Activated naive CD4-positive, alpha-beta T cell treated with anti-CD3 and anti-CD28 coated beads for 36 hours (primary cell): ENCODE data around the gene C20orf204. TPM values are rescaled to one million over a fixed set of nuclear protein-coding genes. Genes with fewer than 3 reads are reported as not detected.

Experiments
- CTCF ChIA-PET: fragments of 350-600 bp; sonication (Branson Sonifier 250); formaldehyde crosslinking; loops from one replicate; lab custom pipeline; 2021; ENCODE audit warnings: antibody characterized with exemption; lab: Charles Lee
- DNase-seq: peaks from one replicate; pipeline ENCODE4 v3.0.0-alpha.2; 2020
- H3K27ac Mint-ChIP-seq: one replicate; pipeline ENCODE4 v1.8.0; 2021; ENCODE audit warnings: mild to moderate bottlenecking, mixed read lengths
- H3K27me3 Mint-ChIP-seq: one replicate; pipeline ENCODE4 v1.8.0; 2021; ENCODE audit warnings: low read depth, mixed read lengths
- H3K36me3 Mint-ChIP-seq: one replicate; pipeline ENCODE4 v1.8.0; 2021; ENCODE audit warnings: low read depth, mixed read lengths
- H3K4me1 Mint-ChIP-seq: one replicate; pipeline ENCODE4 v1.8.0; 2021; ENCODE audit warnings: low read depth, mixed read lengths
- H3K4me3 Mint-ChIP-seq: one replicate; pipeline ENCODE4 v1.8.0; 2021; ENCODE audit warnings: mild to moderate bottlenecking, moderate library complexity, mixed read lengths
- H3K9me3 Mint-ChIP-seq: one replicate; pipeline ENCODE4 v1.8.0; 2021; ENCODE audit warnings: mixed read lengths
- intact Hi-C: fragments of 100-400 bp; cut with micrococcal nuclease; formaldehyde crosslinking; loops from one replicate; pipeline ENCODE4 v1.15.1; 2023
- total RNA-seq, 2 experiments: library from RNA; stranded (reverse); gene quantifications; one replicate each; pipeline ENCODE4 v1.2.3, GENCODE V29; 2021

C20orf204 gene
- total RNA-seq, 2 experiments from 2014 or later = 1.1 to 1.7 TPM

DNA sequence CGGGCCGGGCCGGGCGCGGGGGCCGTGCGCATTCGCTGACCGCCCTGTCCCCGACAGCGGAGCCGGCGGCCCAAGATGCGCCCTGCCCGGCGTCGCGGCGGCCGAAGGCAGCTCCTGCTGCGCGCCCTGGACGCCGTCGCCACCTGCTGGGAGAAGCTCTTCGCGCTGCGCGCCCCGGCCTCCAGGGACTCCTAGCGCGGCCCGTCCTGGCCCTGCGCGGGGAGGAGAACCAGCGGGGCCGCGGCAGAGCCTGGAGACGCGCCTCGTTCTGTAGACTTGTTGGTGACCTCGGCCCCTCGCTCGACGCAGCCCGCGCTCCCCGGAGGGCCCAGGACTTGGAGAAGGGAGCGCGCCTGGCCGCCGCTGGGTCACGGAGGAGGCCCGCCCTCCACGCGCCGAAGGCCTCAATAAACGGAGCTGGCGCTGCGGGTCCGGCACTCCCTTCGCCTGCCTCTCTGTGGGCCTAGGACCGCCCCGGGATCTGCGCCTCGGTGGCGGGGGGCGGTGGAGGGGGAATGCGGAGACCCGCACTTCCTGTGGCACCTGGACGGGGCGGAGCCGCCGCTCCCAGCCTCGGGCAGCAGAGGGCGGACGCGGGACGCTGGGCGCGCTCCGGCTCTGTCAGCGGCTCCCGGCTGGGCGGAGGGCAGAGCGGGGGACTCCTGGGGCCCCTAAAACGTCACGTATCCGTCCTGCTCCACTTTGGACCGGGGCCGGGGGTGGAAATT lies 2.7 kb downstream of the C20orf204 start:
- intact Hi-C loops = loop anchor here (1.0 to 5.0 kb wide), 6 partner anchors 19 to 500 kb away; no protein-coding TSS in a partner anchor
- peaks cover 2% of the 10 kb centered on the region for H3K27me3 Mint-ChIP-seq
- peaks cover 1% of the 10 kb centered on the region for H3K36me3 Mint-ChIP-seq
- CTCF ChIA-PET = interaction anchor here (0.6 to 5.3 kb wide), 25 partner anchors 8 to 501 kb away, joined by 3 to 39 read pairs (median 5); partner anchors contain the start of genes LKAAEAR1, PCMTD2, PRPF6 and PTK6
- peak; percentile 84 for DNase-seq
- H3K4me3 Mint-ChIP-seq = peak overlapping the region; percentile 67
- H3K27ac Mint-ChIP-seq = no peak overlapping the region
- H3K9me3 Mint-ChIP-seq = no peaks in the 10 kb centered on the region
- H3K4me1 Mint-ChIP-seq = peaks cover 53% of the 10 kb centered on the region

DNA sequence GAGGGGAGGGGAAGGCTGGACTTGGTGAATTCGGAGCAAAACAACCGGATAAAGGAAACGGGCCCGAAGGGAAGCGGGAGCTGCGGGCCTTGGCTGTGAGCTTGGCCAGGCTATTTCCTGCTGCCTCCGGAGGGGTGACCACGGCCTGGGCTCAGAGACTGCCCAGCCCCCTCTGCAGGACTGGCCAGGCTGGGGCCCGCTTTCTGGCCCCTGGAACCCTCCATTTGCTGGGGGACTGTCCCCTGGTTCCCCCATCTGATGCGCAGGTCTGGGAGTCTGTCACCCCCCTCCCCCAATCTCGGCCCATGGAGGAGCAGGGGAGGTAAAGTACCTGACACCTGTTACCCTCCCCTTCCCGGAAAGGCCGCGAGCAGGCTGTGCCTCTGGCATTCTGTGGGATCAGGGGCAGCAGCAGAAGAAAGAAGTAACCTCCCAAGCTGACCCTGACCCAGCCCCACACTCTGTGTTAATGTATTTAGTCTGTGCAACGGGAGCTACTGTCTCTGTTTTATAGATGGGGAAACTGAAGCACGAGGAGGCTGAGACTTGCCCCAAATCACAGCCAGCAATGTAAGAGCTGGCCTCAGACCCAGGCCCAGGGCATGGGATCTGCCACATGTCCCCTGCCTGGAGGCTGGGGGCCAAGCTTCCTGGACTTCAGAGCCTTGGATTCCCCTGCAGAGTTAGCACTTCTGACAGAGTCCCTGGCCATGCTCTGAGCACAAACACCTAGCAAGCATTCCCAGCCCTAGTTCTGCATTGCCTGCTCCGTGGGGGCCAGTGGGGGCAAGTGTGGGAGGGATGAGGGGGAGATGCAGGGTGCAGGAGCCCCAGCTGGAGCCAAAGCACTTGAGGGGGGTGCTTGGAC lies 3.5 kb downstream of the C20orf204 start:
- no peak for DNase-seq
- H3K4me3 Mint-ChIP-seq = peak overlapping the region; percentile 67
- H3K4me1 Mint-ChIP-seq = peaks cover 46% of the 10 kb centered on the region
- CTCF ChIA-PET = interaction anchor here (0.6 to 5.3 kb wide), 23 partner anchors 8 to 217 kb away, joined by 3 to 39 read pairs (median 5); partner anchors contain the start of genes LKAAEAR1, PCMTD2, PRPF6 and SAMD10
- peaks cover 2% of the 10 kb centered on the region for H3K27me3 Mint-ChIP-seq
- H3K9me3 Mint-ChIP-seq = no peaks in the 10 kb centered on the region
- intact Hi-C loops = loop anchor here (1.0 to 5.0 kb wide), 5 partner anchors 18 to 501 kb away; no protein-coding TSS in a partner anchor
- no peaks in the 10 kb centered on the region for H3K36me3 Mint-ChIP-seq
- H3K27ac Mint-ChIP-seq = no peak overlapping the region

DNA sequence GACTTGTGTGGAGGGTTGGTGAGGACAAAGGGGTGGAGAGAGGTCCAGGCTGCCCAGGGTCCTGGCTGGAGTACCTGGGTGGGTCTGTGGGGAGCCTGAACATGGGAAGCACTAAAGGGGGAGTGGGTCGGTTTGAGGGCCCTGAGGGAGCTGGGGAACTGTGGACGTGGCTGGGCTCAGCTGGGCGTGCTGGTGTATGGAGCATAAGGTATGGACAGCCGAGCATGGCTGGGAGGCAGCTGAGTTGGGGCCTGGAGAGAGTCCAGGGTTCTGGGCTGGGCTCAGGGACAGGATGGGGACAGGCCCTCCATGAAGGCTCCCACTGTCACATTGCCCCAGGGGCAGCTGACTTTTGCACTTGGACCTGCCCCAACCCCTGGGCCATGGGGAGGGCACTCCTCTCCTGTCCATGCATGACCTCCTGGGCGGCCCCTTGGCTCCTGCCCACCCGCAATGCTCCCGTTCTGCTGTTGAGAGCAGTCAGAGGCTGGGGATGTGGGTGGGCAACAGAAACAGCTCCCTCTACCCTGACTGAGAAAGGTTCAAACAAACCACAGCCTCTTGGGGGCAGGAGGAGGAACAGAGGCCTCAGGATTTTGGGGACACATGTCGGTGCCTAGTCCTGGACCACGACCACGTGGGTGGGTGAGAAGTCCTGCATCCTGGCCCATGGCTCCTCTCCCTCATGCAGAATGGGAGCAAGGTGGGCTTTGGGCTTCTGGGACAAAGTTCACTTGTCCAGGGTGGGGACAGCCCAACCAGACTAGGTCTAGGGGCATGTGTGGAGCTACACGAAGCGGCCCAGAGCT lies 4.5 kb downstream of the C20orf204 start:
- Mint-ChIP-seq H3K27me3 (peaks cover 2% of the 10 kb centered on the region), H3K36me3 (no peaks in the 10 kb centered on the region), H3K4me1 (peaks cover 38% of the 10 kb centered on the region), H3K4me3 (no peak overlapping the region), H3K9me3 (no peaks in the 10 kb centered on the region), H3K27ac (no peak overlapping the region)
- CTCF ChIA-PET = interaction anchor here (0.9 to 5.3 kb wide), 13 partner anchors 13 to 216 kb away, joined by 3 to 39 read pairs (median 8); partner anchors contain the start of genes LKAAEAR1, PCMTD2, PRPF6 and SAMD10
- intact Hi-C loops = no loop called here
- DNase-seq = no peak

GRCh38 chr20:64041040-64041780 lies 5.2 kb downstream of the C20orf204 start:
- H3K9me3 Mint-ChIP-seq = no peaks in the 10 kb centered on the region
- intact Hi-C loops = no loop called here
- no peaks in the 10 kb centered on the region for H3K36me3 Mint-ChIP-seq
- H3K4me1 Mint-ChIP-seq = peaks cover 32% of the 10 kb centered on the region
- H3K27me3 Mint-ChIP-seq = peaks cover 2% of the 10 kb centered on the region
- peak overlapping the region; percentile 74 for H3K4me3 Mint-ChIP-seq
- no peak overlapping the region for H3K27ac Mint-ChIP-seq
- DNase-seq = no peak
- CTCF ChIA-PET = interaction anchor here (0.5 to 5.3 kb wide), 5 partner anchors 13 to 80 kb away, joined by 3 to 39 read pairs (median 5); partner anchors contain the start of gene PRPF6

DNA sequence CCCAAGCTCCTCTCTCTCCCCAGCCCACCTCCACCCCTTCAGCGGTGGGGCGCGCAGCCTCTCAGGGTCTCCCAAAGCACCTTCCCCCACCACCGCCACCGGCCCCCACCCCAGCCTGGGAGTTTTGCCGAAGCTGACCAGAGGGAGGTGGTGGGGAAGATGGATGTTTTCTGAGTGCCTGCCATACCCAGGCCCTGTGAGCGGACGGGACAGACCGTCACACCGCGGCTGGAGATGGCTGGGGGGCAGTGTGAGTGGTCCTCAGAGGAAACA lies 5.7 kb downstream of the C20orf204 start:
- peak overlapping the region; percentile 74 for H3K4me3 Mint-ChIP-seq
- CTCF ChIA-PET = interaction anchor here (1.3 to 4.5 kb wide), 2 partner anchors 16 to 61 kb away, joined by 4 to 16 read pairs; partner anchors contain the start of gene PRPF6

GRCh38 chr20:64042054-64042781 lies 6.2 kb downstream of the C20orf204 start:
- peak overlapping the region; percentile 66 for H3K27ac Mint-ChIP-seq
- DNase-seq = no peak
- peak overlapping the region; percentile 74 for H3K4me3 Mint-ChIP-seq
- CTCF ChIA-PET = interaction anchor here (1.3 to 4.5 kb wide), 2 partner anchors 15 to 62 kb away, joined by 4 to 16 read pairs; partner anchors contain the start of gene PRPF6
- intact Hi-C loops = no loop called here
- peaks cover 7% of the 10 kb centered on the region for H3K27me3 Mint-ChIP-seq
- H3K9me3 Mint-ChIP-seq = no peaks in the 10 kb centered on the region
- no peaks in the 10 kb centered on the region for H3K36me3 Mint-ChIP-seq
- peaks cover 23% of the 10 kb centered on the region for H3K4me1 Mint-ChIP-seq

More for the DNA sequence above, 5.7 kb downstream of the C20orf204 start:
- Mint-ChIP-seq H3K27ac (no peak overlapping the region), H3K4me1 (peaks cover 28% of the 10 kb centered on the region), H3K36me3 (no peaks in the 10 kb centered on the region), H3K9me3 (no peaks in the 10 kb centered on the region), H3K27me3 (peaks cover 3% of the 10 kb centered on the region)
- no peak for DNase-seq
- intact Hi-C loops = no loop called here

DNA sequence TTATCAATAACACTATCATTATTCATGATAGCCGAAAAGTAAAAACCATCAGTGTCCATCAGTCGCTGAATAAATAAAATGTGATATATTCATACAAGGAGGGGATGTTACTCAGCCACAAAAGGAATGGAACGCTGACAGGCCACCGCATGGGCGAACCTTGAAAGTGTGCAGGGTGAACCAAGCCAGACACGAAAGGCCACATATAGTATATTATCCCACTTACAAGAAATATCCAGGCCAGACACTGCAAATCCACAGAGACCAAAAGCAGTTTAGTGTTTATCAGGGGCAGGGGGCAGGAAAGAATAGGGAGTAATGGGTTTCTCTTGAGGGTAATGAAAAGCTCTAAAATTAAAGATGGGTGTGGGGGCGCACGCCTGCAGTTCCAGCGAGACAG lies 7.8 kb downstream of the C20orf204 start:
- peak overlapping the region; percentile 37 for H3K4me3 Mint-ChIP-seq
- no peaks in the 10 kb centered on the region for H3K9me3 Mint-ChIP-seq
- intact Hi-C loops = no loop called here
- peaks cover 11% of the 10 kb centered on the region for H3K27me3 Mint-ChIP-seq
- H3K27ac Mint-ChIP-seq = no peak overlapping the region
- H3K4me1 Mint-ChIP-seq = peaks cover 20% of the 10 kb centered on the region
- no peaks in the 10 kb centered on the region for H3K36me3 Mint-ChIP-seq
- no peak for DNase-seq
- CTCF ChIA-PET = interaction anchor here (1.2 kb wide), 1 partner anchor 10 kb away, joined by 4 read pairs; no protein-coding TSS in a partner anchor

DNA sequence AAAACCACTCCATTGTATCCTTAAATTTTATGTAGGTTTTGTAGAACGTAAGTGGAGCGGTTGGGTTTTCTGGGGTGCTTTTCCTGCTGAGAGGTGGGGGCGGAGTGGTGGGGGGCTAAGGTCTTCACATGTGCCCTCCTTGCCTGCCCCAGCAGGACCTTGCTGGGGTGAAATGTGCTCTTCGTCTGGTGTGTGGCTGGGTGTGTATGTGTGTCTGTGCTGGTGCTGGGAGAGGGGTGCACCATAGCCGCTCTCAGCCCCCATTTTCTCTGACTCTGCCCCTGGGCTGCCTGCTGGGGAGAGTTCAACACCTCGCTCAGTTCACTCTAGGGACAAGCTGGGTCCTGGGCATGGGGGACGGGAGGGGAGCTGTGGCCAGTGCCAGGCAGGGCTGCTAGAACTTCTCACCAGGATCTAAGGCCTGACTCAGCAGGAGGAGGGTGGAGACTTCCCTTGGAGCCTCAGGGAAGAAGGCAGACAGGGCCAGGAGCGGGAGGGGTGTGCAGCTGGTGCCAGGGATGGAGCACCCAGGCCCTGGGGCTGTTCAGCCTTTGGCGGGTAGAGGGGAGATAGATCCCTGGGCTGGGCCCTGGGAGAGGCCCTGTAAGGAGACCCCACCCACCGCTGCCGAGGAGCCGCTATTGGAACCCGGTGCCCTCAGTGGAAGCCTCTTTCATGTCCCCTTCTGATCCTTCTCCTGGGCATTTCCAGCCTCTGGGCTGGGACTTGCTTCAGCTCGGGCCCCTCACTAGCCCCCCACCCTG lies 8.7 kb downstream of the C20orf204 start:
- DNase-seq = no peak
- CTCF ChIA-PET = no interaction called here
- Mint-ChIP-seq H3K27ac (no peak overlapping the region), H3K4me3 (no peak overlapping the region), H3K4me1 (peaks cover 13% of the 10 kb centered on the region), H3K36me3 (no peaks in the 10 kb centered on the region), H3K27me3 (peaks cover 13% of the 10 kb centered on the region), H3K9me3 (no peaks in the 10 kb centered on the region)
- intact Hi-C loops = no loop called here

DNA sequence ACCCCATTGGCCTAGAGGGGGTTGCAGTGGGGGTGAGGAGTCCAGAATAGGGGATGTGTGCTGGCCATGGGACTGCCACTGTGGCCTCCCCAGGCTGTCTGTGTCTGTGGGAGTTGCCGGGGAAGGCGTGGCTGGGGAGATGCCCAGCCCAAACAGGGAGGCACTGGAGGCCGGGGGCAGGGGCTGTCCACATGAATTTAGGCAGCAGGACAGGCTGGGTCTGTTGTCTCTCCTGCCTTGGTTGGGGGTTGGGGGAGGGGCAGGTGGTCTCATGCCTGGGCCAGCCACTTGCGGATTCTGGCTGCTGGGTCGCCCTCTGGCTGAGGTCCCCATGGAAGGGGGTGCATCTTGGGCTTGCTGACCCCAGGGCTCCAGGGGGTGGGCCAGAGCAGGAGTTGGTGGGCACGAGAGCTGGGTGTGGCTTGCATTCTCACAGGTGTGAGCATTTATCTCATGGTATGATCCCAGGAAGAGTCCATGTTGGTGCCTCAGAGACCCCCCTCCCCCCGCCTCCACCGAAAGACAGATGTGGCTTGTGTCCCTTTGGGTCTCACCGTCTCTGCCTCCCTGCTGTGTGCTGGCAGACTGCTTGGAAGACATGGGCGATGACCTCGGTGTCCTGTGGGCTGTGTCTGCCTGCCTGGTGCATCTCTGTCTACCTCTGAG lies 9.5 kb downstream of the C20orf204 start:
- intact Hi-C loops = no loop called here
- no peaks in the 10 kb centered on the region for H3K9me3 Mint-ChIP-seq
- CTCF ChIA-PET = no interaction called here
- H3K36me3 Mint-ChIP-seq = no peaks in the 10 kb centered on the region
- no peak overlapping the region for H3K4me3 Mint-ChIP-seq
- DNase-seq = no peak
- H3K4me1 Mint-ChIP-seq = peaks cover 7% of the 10 kb centered on the region
- peaks cover 18% of the 10 kb centered on the region for H3K27me3 Mint-ChIP-seq
- H3K27ac Mint-ChIP-seq = no peak overlapping the region

DNA sequence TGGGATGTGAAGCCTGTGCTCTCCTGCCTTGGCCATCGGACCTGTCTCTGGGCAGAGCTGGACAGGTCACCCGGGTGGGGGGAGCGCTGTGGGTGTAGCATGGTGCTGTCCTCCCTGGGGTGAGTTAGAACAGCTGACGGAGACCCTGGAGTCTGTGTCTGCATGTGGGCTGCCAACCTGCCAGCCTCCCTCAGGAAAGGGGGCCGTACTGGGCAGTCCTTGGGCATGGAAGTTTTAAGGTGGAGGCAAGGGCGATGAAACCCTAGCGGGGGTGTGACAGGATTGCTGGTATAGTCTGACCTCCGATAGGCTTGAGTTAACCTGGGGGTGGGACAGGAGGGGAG lies 11.0 kb downstream of the C20orf204 start:
- no peak for DNase-seq
- Mint-ChIP-seq H3K36me3 (no peaks in the 10 kb centered on the region), H3K9me3 (no peaks in the 10 kb centered on the region), H3K4me3 (no peak overlapping the region), H3K27ac (no peak overlapping the region), H3K4me1 (no peaks in the 10 kb centered on the region), H3K27me3 (peaks cover 30% of the 10 kb centered on the region)
- CTCF ChIA-PET = interaction anchor here (1.5 kb wide), 1 partner anchor 8 kb away, joined by 3 read pairs; no protein-coding TSS in a partner anchor
- intact Hi-C loops = no loop called here
